H1 (cell line): ENCODE measurements around the gene TBX18.

ENCODE experiments used
- ASH2L ChIP-seq: fragments of 200-600, 300-600 bp; sonication (generic); IDR thresholded peaks from one replicate; pipeline ENCODE4 v1.7.1; 2017; ENCODE audit warnings: low read length
- CHD2 ChIP-seq: IDR thresholded peaks from 2 replicates; pipeline ENCODE4 v1.6.1; 2012; ENCODE audit warnings: low read length, improper control_type of control experiment
- CTCF ChIP-seq, 3 experiments: IDR thresholded peaks; 1 replicate in 2 of 3; 2 replicates in 1 of 3; pipeline versions ENCODE4 v1.5.1 to v1.6.1; 2011; ENCODE audit warnings: low read length in 3 of 3, mild to moderate bottlenecking in 3 of 3, inconsistent platforms in 2 of 3, low read depth in 1 of 3, moderate library complexity in 1 of 3; ENCODE audit not compliant: insufficient read depth in 1 of 3; ENCODE audit errors: control extremely low read depth in 1 of 3
- EP300 ChIP-seq, 2 experiments: IDR thresholded peaks; 1 replicate in 1 of 2; 2 replicates in 1 of 2; pipeline ENCODE4 v1.6.1; 2011 to 2012; ENCODE audit warnings: low read depth in 2 of 2, low read length in 2 of 2, mild to moderate bottlenecking in 2 of 2, borderline replicate concordance in 1 of 2, inconsistent platforms in 1 of 2, moderate library complexity in 1 of 2
- EZH2 ChIP-seq: fragments of 200-600 bp; sonication (generic); IDR thresholded peaks from 2 replicates; pipeline ENCODE4 v1.7.1; 2012; ENCODE audit warnings: low read depth, mild to moderate bottlenecking, moderate library complexity, low read length, inconsistent platforms; ENCODE audit not compliant: severe bottlenecking
- HDAC2 ChIP-seq, 2 experiments: fragments of 300-600 bp in 1 of 2; sonication (generic) in 1 of 2; IDR thresholded peaks; 2 replicates each; pipeline ENCODE4 v1.6.1; 2011 to 2012; ENCODE audit warnings: low read depth in 2 of 2, low read length in 2 of 2, mild to moderate bottlenecking in 2 of 2, moderate library complexity in 2 of 2, borderline replicate concordance in 1 of 2, inconsistent platforms in 1 of 2
- JUND ChIP-seq: IDR thresholded peaks from 2 replicates; pipeline ENCODE4 v1.6.1; 2011; ENCODE audit warnings: mild to moderate bottlenecking, improper control_type of control experiment, low read length
- PHF8 ChIP-seq: fragments of 200-600 bp; sonication (generic); conservative IDR thresholded peaks from 2 replicates; pipeline ENCODE4 v1.7.1; 2012; ENCODE audit warnings: low read depth, mild to moderate bottlenecking, inconsistent platforms, low read length, moderate library complexity
- POLR2A ChIP-seq, 2 experiments: IDR thresholded peaks; 1 replicate in 1 of 2; 2 replicates in 1 of 2; pipeline ENCODE4 v1.6.1; 2011; ENCODE audit warnings: low read depth in 2 of 2, low read length in 2 of 2, mild to moderate bottlenecking in 2 of 2; ENCODE audit errors: control extremely low read depth in 1 of 2
- RNF2 ChIP-seq: fragments of 200-900, 300-1000 bp; sonication (generic); IDR thresholded peaks from 2 replicates; pipeline ENCODE4 v1.7.1; 2016; ENCODE audit warnings: borderline replicate concordance, low read depth, mild to moderate bottlenecking, antibody characterized with exemption, low read length; ENCODE audit not compliant: poor library complexity, severe bottlenecking; ENCODE audit errors: missing control alignments
- SRF ChIP-seq: IDR thresholded peaks from 2 replicates; pipeline ENCODE4 v1.6.1; 2011; ENCODE audit warnings: mild to moderate bottlenecking, low read depth, low read length, moderate library complexity
- TAF1 ChIP-seq: IDR thresholded peaks from 2 replicates; pipeline ENCODE4 v1.6.1; 2011; ENCODE audit warnings: mild to moderate bottlenecking, low read depth, low read length
- USF2 ChIP-seq: IDR thresholded peaks from 2 replicates; pipeline ENCODE4 v1.6.1; 2011; ENCODE audit warnings: low read length, improper control_type of control experiment
- YY1 ChIP-seq: IDR thresholded peaks from 2 replicates; pipeline ENCODE4 v1.6.1; 2011; ENCODE audit warnings: low read depth, mild to moderate bottlenecking, low read length

GRCh38 chr6:84808491-84809061 is 44.2 kb upstream of the TBX18 start:
- TF ChIP-seq TAF1 (no peak), ASH2L (no peak), CTCF (IDR thresholded peaks at IDR 0.05; ENCODE audit: control extremely low read depth in 1 of 3, insufficient read depth in 1 of 3, low read depth in 1 of 3, low read length in 3 of 3) (no peak), EP300 (IDR thresholded peaks at IDR 0.05; ENCODE audit: borderline replicate concordance in 1 of 2, low read depth in 2 of 2, low read length in 2 of 2) (no peak), CHD2 (no peak), EZH2 (no peak), YY1 (no peak), SRF (no peak), JUND (no peak), POLR2A (IDR thresholded peaks at IDR 0.05; ENCODE audit: control extremely low read depth in 1 of 2, low read depth in 2 of 2, low read length in 2 of 2) (no peak), HDAC2 (IDR thresholded peaks at IDR 0.05; ENCODE audit: borderline replicate concordance in 1 of 2, low read depth in 2 of 2, low read length in 2 of 2) (no peak), PHF8 (no peak), RNF2 (no peak), USF2 (no peak)
